ENCODE results near the gene SP110.
"Not testable (repeated sequence)": the region's sequence is repeated elsewhere in the genome, so short reads cannot be mapped to it uniquely, and the experiment has no call there.

The SP110 gene

DNA sequence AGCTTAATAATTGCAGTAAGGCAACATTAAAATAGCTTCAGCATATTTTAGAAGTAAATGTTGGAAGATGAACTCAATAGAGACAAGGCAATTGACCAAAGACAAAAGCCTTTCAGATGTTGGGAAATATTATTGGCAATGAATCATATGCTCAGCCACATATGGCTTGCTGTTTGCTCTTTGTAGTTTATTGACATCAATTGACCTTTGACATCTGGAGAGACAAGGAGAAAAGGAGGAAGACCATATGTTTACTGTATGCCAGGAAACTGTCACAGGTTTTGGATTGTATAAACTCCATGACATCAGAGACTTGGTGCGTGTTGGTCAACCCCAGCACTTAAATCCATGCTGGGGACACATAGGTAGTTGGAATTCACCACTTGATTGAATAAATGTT lies 90.4 kb downstream of the SP110 start:
- in situ Hi-C loops (cut with HindIII; ENCODE audit: low sequenced_read_pairs): no loop called here

- in situ Hi-C loops (cut with HindIII; ENCODE audit: low sequenced_read_pairs): no loop called here
Observed at GRCh38 chr2:230128623-230129342, 91.0 kb downstream of the SP110 start.

DNA sequence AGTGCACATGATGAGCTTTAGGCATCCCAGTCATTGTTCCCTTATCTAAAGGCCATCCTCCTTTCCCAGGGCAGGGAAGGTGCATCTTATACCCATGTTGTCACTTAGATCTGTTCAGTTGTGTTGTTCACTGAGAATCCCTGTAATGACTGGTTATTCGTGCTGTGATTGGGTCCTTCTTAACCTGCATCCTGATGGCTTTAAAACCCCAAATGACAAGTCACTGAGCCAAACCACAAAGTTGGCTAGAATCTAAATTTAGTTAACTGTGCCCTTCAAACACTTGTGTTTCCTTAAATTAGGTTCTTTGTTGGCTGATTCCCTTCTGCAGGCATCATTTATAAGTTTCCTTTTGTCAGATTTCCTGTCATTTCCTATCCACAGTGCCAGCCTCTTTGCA lies 92.6 kb downstream of the SP110 start:
- in situ Hi-C loops (cut with HindIII; ENCODE audit: low sequenced_read_pairs): no loop called here

GRCh38 chr2:230124757-230125431 lies 94.9 kb downstream of the SP110 start:
- in situ Hi-C loops (cut with HindIII; ENCODE audit: low sequenced_read_pairs): no loop called here

GRCh38 chr2:230124235-230124634 lies 95.5 kb downstream of the SP110 start:
- in situ Hi-C loops (cut with HindIII; ENCODE audit: low sequenced_read_pairs): no loop called here

- in situ Hi-C loops (cut with HindIII; ENCODE audit: low sequenced_read_pairs): not testable (repeated sequence)
Observed at GRCh38 chr2:230120376-230120775, 99.4 kb downstream of the SP110 start.

DNA sequence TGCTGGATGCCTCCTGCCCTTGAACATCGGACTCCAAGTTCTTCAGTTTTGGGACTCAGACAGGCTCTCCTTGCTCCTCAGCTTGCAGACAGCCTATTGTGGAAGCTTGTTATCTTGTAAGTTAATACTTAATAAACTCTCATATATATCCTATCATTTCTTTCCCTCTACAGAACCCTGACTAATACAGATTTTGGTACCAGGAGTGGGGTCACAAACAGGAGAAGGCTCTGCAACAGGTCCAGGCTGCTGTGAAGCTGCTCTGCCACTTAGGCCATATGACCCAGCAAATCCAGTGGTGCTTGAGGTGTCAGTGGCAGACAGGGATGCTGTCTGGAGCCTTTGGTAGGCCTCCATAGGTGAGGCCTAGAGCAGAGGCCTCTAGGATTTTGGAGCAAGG lies 100.0 kb downstream of the SP110 start:
- in situ Hi-C loops (cut with HindIII; ENCODE audit: low sequenced_read_pairs): not testable (repeated sequence)
